Melanocyte of skin (primary cell): ENCODE measurements around the gene ZACN. TPM values are rescaled to one million over a fixed set of nuclear protein-coding genes. Genes with fewer than 3 reads are reported as not detected.

Experiments used
- small RNA-seq, 2 donors: library from RNA; depleted of rRNA; stranded (forward); fragments of <200 nt; gene quantifications; one replicate each; pipeline ENCODE3, GENCODE V24; 2012
- total RNA-seq, 2 donors: library from RNA; depleted of rRNA; stranded (reverse); fragments of >200 nt; gene quantifications; 2 replicates each; pipeline ENCODE4 v1.2.3, GENCODE V29; 2012

The ZACN gene
- not detected for total RNA-seq

GRCh38 chr17:76078860-76079534 is at the start of gene ZACN:
Gene ZACN, plus strand, starts transcription at chr17:76079182. Its CDS starts 83 bp downstream, at chr17:76079265.

GRCh38 chr17:76072148-76072858 is 6.7 kb upstream of the ZACN start, which contains the start of gene SRP68:
Gene SRP68, minus strand, starts transcription at chr17:76072517. Its CDS starts 26 bp downstream, at chr17:76072491.

GRCh38 chr17:76074390-76075363 is 4.3 kb upstream of the ZACN start, which contains the start of gene GALR2:
Gene GALR2, plus strand, starts transcription at chr17:76074781. Its CDS starts 103 bp downstream, at chr17:76074884.

GRCh38 chr17:76103274-76104139 is 24.5 kb downstream of the ZACN start, which contains the start of gene EXOC7:
Gene EXOC7, minus strand, starts transcription at chr17:76103787. Its CDS starts 95 bp downstream, at chr17:76103692.

Small RNAs within 50 kb of the gene (small RNA-seq; reads per million reads assigned to genes)
- 0 to 0.86 reads per million in 2 donors for gene MIR6868

Other genes with a start within 250 kb of the ZACN start
- 1 to 10 TPM in 1 of 2 donors, under 1 TPM in 1; 1.00 to 1.4 TPM for gene UNC13D, start 234.8 kb upstream of the ZACN start, total RNA-seq
- 10 to 100 TPM; 53.0 to 54.9 TPM for gene WBP2, start 223.8 kb upstream of the ZACN start, total RNA-seq
- 10 to 100 TPM; 26.3 to 38.5 TPM for gene TRIM47, start 200.6 kb upstream of the ZACN start, total RNA-seq
- 10 to 100 TPM; 17.9 to 18.6 TPM for gene TRIM65, start 182.2 kb upstream of the ZACN start, total RNA-seq
- 10 to 100 TPM; 42.7 to 66.3 TPM for gene MRPL38, start 174.3 kb upstream of the ZACN start, total RNA-seq
- gene FBF1, start 138.1 kb upstream of the ZACN start, total RNA-seq, result 10 to 100 TPM; 12.0 to 12.7 TPM
- gene ACOX1, start 100.0 kb upstream of the ZACN start, total RNA-seq, result 10 to 100 TPM; 44.0 to 55.3 TPM
- 10 to 100 TPM; 13.3 to 16.9 TPM for gene TEN1, start 99.9 kb upstream of the ZACN start, total RNA-seq
- gene CDK3, start 78.3 kb upstream of the ZACN start, total RNA-seq, result 1 to 10 TPM in 1 of 2 donors, not detected in 1; 1.4 TPM
- gene EVPL, start 51.9 kb upstream of the ZACN start, total RNA-seq, result under 1 TPM in 1 of 2 donors, not detected in 1; under 0.01 TPM
- gene SRP68, start 6.7 kb upstream of the ZACN start, total RNA-seq, result 10 to 100 TPM; 18.6 to 27.3 TPM
- not detected for gene GALR2, start 4.4 kb upstream of the ZACN start, total RNA-seq
- gene EXOC7, start 24.6 kb downstream of the ZACN start, total RNA-seq, result 10 to 100 TPM; 76.9 to 93.9 TPM
- gene FOXJ1, start 62.1 kb downstream of the ZACN start, total RNA-seq, result not detected
- gene RNF157, start 161.3 kb downstream of the ZACN start, total RNA-seq, result 10 to 100 TPM in 1 of 2 donors, 1 to 10 TPM in 1; 9.0 to 21.7 TPM
- gene UBALD2, start 186.2 kb downstream of the ZACN start, total RNA-seq, result 10 to 100 TPM in 1 of 2 donors, 1 to 10 TPM in 1; 5.9 to 15.3 TPM
- 1 to 10 TPM; 1.0 to 1.3 TPM for gene QRICH2, start 229.1 kb downstream of the ZACN start, total RNA-seq